Measurements from ENCODE around the gene ENKD1.
"Not testable (repeated sequence)": the region's sequence is repeated elsewhere in the genome, so short reads cannot be mapped to it uniquely, and the experiment has no call there.

Gene ENKD1

GRCh38 chr16:67666559-67667452 lies at the start of gene ENKD1, which contains the start of gene C16orf86:
TSS of gene ENKD1 (minus strand) at chr16:67666750. CDS start at chr16:67666442, 308 bp downstream.
TSS of gene C16orf86 (plus strand) at chr16:67666814. CDS start at chr16:67666971, 157 bp downstream.
- peak; percentile 94 for DNase-seq (ENCODE audit: low spot score)

GRCh38 chr16:67716097-67716496 lies 49.5 kb upstream of the ENKD1 start:
- DNase-seq (ENCODE audit: low spot score) = no peak

GRCh38 chr16:67714522-67714921 lies 48.0 kb upstream of the ENKD1 start:
- DNase-seq (ENCODE audit: low spot score) = no peak

GRCh38 chr16:67713647-67714273 lies 47.2 kb upstream of the ENKD1 start:
- no peak for DNase-seq (ENCODE audit: low spot score)

GRCh38 chr16:67710607-67711006 lies 44.1 kb upstream of the ENKD1 start:
- no peak for DNase-seq (ENCODE audit: low spot score)

GRCh38 chr16:67709050-67709449 lies 42.5 kb upstream of the ENKD1 start:
- DNase-seq (ENCODE audit: low spot score) = no peak

GRCh38 chr16:67708368-67708771 lies 41.8 kb upstream of the ENKD1 start:
- DNase-seq (ENCODE audit: low spot score) = no peak

- DNase-seq (ENCODE audit: low spot score) = no peak
Measured at GRCh38 chr16:67707790-67708189, 41.2 kb upstream of the ENKD1 start.

GRCh38 chr16:67707210-67707609 lies 40.7 kb upstream of the ENKD1 start:
- DNase-seq (ENCODE audit: low spot score) = no peak

- no peak for DNase-seq (ENCODE audit: low spot score)
Measured at GRCh38 chr16:67704110-67704509, 37.6 kb upstream of the ENKD1 start.

GRCh38 chr16:67703626-67704025 lies 37.1 kb upstream of the ENKD1 start:
- DNase-seq (ENCODE audit: low spot score) = no peak

GRCh38 chr16:67702130-67702529 lies 35.6 kb upstream of the ENKD1 start:
- no peak for DNase-seq (ENCODE audit: low spot score)

GRCh38 chr16:67701420-67701819 lies 34.9 kb upstream of the ENKD1 start:
- DNase-seq (ENCODE audit: low spot score) = no peak

- no peak for DNase-seq (ENCODE audit: low spot score)
Measured at GRCh38 chr16:67699265-67699664, 32.7 kb upstream of the ENKD1 start.

- no peak for DNase-seq (ENCODE audit: low spot score)
Measured at GRCh38 chr16:67697422-67698185, 31.1 kb upstream of the ENKD1 start.

- no peak for DNase-seq (ENCODE audit: low spot score)
Measured at GRCh38 chr16:67694611-67695010, 28.1 kb upstream of the ENKD1 start.

- DNase-seq (ENCODE audit: low spot score) = not testable (repeated sequence)
Measured at GRCh38 chr16:67693517-67694285, 27.2 kb upstream of the ENKD1 start.

GRCh38 chr16:67685388-67686112 lies 19.0 kb upstream of the ENKD1 start:
- DNase-seq (ENCODE audit: low spot score) = no peak

- no peak for DNase-seq (ENCODE audit: low spot score)
Measured at GRCh38 chr16:67683767-67684166, 17.2 kb upstream of the ENKD1 start.

- no peak for DNase-seq (ENCODE audit: low spot score)
Measured at GRCh38 chr16:67679935-67680897, 13.7 kb upstream of the ENKD1 start.

Measured in hepatic stellate cell (primary cell).